Hematopoietic multipotent progenitor cell treated with erythropoietin and hydrocortisone succinate and interleukin-3 and kit ligand, for 17 days (in vitro differentiated cells): Measurements from ENCODE around the gene FAM227A.
"Not testable (repeated sequence)": the region's sequence is repeated elsewhere in the genome, so short reads cannot be mapped to it uniquely, and the experiment has no call there.

ENCODE experiments used
- DNase-seq: peaks from one replicate; pipeline ENCODE4 v3.0.0-alpha.2; 2015; ENCODE audit warnings: low spot score

Gene FAM227A

DNA sequence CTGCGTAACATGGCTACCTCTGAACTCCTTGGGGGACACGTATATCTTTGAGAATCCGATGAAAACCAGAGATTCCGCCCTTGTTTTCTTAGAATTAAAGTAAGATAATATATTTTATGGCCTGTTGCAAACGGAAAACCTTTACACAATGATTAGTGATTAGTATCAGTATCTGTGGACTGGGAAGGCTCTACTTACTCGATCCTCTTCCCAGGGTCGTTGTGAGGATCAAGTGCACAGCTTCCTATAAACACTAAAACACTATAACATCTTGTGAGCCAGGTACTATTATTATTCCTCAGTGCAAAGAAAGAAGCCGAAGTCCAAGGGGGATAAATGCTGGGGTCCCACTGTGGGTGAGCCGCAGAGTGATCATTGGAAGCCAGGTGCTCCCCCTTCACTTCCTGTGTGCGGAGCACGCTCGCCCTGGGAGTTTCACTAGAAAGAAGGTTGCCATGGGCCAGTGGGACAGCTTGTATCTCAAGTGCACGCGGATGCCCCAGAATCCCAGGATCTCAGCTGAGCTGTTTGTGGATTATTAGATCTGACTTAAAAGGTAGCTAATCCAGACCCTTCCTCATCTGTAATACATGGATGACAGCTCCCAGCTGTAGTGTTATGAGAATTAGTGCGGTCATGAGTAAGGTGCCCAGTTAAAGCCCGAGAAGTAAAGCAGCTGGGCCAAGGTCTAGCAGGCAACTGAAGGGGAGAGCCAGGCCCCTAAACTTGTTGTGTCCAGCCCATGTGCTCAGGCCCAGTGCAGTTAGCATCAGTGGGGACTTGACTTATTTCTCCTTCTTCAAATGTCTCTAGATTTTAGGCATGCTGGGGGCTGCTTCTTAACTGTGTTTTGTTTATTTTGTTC lies 1.1 kb upstream of the FAM227A start:
- peak; percentile 17 for DNase-seq

DNA sequence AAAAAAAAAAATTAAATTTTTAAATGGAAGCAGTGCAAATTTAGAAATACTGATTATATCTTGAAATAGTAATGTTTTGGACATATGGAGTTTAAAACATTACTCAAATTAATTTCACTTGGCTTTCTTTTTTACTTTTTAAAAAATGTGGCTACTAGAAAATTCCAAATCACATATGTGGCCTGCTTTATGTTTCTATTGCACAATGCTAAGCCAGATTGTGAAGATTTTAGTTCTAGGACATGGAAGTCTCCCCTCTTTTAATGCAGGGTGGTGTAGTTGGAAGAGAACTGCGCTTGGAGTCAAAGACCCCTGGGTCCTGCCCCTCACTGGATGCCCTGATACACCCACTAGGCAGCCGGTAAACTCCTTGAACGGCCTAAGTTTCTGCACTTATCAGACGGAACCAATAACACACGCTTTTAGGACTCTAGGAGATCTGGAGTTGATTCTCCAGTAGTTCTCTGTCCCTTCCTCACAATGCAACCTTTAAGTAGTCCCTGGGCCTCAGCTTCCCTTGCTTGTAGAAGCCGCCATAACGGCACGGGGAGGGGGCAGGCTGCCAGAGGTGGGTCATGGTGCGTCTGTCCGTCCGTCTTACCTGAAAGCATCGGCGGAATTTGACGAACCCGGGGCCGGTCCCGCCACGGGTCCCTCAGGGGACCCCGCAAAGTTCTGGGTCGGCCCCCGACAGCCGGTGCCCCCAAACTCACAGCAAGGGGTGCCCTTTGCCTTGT lies 505 bp downstream of the FAM227A start:
- no peak for DNase-seq

DNA sequence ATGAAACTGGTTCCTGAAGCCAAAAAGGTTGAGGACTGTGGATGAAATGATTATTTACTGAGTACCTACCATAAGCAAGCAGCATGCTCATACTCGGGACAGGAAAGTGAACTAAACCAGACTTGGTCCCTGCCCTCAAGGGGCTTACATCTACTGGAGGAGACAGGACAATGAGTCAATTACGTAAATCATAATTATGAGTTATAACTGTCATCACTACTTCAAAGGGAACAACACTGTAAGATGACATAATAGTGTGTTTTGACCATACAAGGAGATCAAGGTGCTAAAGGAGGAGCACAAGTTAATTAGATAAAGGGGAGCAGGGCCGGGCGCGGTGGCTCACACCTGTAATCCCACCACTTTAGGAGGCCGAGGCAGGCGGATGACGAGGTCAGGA lies 2.5 kb downstream of the FAM227A start:
- DNase-seq = no peak

DNA sequence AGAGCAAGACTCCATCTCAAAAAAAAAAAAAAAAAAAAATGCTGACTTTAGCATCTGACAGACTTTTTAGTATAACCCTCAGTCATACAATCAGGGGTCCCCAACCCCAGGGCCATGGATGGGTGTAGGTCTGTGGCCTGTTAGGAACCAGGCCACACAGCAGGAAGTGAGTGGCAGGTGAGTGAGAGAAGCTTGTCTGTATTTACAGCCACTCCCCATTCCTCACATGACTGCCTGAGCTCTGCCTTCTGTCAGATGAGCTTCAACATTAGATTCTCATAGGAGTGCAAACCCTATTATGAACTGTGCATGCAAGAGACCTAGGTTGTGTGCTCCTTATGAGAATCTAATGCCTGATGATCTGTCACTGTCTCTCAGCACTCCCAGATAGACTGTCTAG lies 3.3 kb downstream of the FAM227A start:
- no peak for DNase-seq

DNA sequence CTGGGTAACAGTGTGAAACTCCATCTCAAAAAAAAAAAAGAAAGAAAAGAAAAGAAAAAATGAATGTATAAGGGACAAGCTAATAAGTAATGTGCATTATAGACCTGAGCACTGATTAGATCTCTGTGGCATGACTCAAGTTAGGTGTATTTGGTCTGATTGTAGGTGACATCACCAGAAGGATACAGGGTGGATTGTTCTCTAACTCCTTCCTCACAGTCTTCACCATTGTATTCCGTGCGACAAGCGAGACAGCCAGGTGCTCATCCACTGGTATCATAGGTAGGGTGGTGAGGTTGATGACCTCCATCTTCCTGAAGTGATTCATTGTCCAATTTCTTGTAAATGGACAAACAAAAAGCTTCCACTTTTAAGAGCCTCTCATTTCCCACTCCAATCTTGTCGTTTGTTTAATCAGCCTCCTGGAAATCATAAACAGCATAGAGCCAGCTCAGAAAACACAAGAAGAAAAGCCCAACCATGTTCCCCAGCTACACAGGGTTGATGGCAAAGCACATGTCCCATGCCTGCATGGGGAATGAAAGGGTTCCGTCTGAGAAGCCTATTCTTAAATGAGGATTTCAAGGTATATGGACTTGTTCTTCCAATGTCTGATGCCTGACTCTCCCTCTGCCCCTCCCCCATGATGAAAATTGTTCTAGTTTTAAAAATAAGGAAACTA lies 6.2 kb downstream of the FAM227A start:
- no peak for DNase-seq

DNA sequence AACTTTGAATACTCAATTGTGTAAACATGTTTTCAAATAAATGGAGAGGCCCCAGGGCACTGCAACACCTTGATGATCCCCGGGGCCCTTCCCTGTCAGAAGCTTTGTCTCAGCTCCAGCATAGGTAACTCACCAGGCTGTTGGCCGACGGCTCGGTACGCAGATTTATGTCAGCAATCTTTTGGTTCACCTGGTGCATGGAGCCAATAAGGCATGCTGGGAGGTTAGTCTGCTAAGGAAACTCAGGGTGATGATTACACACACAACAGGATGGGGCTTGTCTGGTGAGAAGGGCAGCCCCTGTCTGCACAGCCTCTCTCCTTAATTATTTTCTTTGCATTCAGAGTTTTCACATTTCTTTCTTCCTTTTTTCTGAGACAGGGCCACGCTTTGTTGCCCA lies 10.8 kb downstream of the FAM227A start:
- DNase-seq = no peak

DNA sequence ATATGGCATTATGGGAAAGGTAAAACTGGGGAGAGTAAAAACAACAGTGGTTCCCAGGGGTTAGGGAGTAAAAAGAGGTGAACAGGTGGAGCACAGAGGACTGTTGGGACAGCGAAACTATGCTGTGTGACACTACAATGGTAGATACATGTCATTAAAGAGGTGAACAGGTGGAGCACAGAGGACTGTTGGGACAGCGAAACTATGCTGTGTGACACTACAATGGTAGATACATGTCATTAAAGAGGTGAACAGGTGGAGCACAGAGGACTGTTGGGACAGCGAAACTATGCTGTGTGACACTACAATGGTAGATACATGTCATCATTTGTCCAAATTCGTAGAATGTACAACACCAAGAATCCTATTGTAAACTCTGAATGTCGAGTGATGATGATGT lies 11.9 kb downstream of the FAM227A start:
- not testable (repeated sequence) for DNase-seq

DNA sequence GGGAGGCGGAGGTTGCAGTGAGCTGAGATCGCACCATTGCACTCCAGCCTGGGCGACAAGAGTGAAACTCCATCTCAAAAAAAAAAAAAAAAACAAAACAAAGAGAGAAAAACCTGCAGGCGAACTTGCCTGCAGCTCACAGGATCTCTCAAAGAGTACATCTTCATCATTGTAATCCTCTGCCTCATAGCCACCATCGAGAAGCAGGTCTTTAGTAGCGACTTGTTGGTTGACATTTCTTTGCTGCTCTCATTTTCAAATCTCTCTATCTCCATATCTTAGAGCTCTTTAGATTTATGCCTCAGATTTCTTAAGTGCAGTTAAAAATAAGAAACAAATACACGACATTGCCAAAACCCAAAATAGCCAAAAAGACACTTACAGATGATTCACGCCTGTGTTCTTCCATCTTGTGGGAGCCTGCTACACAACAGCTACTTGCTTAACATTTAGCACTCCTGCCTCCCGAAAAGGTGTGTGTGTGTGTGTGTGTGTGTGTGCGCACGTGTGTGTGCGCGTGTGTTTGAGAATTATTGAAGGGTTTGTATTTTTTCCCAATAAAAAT lies 14.6 kb downstream of the FAM227A start:
- no peak for DNase-seq

DNA sequence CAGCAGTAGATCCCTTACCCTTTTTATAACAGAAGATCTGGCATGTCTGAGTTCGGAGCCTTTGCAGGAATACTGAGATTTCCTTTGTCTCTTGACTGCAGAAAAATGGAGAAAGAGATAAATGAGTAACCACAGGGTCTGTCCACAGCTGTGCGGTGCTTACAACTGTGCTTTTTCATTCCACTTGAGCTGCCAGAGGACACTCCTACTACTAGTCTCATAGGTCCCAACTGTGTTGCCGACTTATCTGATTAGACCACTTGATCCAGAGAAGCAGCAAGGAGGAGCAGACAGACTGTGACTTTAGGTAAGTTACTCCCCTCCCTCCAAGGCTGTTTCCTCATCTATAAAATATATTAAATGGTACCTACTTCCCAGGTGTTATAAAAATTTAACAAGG lies 17.5 kb downstream of the FAM227A start:
- DNase-seq = no peak

DNA sequence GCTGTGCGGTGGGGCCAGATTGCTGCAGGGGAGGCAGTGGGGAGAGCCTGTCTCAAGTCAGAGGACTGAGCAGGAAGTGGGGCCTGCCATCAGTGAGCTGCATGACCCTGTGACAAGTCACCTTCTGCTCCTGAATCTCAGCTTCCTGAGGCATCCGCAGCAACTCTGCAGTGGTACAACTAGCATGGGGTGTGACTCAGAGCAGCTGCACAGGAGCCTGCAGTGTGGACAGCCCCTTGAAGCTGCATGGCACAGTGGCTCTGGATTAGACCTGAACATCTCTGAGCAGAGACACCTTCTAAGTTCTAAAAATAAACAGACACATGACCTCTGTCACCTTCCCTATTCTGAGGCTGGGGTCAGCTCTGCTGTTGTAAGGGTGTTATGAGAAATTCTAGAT lies 18.0 kb downstream of the FAM227A start:
- DNase-seq = no peak

DNA sequence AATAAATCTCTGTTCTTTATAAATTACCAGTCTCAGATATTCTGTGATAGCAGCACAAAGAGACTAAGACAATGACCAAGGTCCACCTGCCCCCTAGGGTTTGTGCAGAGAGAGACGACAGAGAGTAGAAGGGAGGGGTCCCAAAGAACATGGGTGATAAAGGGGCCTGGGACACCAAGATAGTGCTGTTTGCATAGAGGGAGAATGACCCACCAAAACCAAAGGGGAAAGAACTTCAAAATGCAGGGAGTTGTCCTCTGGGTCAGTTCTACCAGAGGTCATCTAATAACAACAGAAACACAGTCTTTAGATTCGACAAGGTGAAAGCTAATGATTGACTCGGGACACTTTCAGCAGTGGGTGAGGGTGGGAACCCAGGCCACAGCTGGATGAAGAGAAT lies 23.7 kb downstream of the FAM227A start:
- no peak for DNase-seq

DNA sequence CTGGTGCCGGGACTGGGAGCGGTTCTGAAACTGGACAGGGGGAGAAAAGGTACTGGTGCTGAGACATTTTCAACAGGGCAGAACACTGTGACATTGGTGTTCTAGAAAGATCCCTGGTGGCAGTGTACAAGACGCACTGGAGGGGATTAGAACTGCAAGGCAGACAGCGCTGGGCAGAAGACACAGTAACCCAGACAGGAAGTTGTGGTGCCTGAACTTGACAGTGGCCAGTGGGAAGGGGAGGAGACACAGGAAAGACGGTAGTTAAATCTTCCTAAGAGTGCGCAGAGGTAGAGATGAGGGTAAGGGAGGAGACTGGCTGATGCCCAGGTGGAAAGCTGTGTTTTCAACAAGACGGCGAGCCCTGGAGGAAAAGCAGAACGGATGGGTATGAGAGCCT lies 24.5 kb downstream of the FAM227A start:
- DNase-seq = no peak

DNA sequence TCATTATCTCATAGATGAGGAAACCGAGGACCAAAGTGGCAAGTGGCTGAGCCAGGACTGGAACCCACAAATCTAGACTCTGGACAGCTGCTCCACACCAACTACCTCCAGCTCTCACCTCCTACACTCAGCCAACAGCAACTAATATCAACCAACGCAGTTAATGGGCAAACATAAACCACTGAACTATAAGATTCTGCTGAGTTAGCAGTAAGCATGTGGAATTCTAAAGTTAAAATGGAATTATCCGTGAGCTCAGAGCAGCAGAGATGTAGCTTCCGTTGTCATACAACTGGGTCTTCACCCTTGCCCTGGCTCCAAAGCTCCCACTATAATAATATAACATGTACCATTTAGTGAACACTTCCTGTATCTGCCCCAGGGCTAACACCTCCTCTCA lies 27.1 kb downstream of the FAM227A start:
- no peak for DNase-seq

DNA sequence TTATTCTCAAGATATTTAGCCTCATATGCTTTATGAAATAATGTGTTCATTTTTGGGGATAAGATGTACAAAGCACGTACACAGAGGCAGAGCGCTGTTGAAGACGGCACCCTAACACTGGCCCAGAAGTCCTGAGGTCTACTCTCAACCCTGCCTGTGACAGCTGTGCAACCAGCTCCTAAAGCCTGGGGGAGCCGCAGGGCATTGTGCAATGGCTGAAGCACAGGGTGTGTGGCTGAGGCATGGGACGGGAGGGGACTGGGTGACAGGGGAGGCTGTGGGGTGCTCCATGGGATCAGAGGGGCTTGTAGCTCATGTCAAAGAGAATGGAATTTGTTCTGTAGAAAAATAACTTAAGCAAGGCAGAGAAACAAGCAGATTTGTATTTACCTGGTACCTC lies 27.7 kb downstream of the FAM227A start:
- no peak for DNase-seq

DNA sequence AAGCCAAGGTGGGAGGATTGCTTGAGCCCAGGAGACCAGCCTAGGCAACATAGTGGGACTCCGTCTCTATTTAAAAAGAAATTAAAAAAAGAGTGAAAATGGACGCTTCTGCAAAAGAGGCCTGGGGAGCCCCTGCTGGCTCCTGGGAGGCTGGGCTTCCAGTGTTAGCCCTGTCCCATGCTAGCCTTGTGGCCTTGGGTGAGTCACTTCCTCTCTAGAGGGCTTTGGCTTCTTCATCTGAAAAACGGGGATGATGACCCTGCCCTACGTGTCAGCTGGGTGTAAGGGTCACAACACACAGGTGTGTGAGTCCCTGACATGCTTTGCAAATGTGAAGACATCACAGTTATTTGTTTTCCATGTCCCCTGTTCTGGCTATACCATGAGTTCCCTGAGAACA lies 32.8 kb downstream of the FAM227A start:
- DNase-seq = no peak

DNA sequence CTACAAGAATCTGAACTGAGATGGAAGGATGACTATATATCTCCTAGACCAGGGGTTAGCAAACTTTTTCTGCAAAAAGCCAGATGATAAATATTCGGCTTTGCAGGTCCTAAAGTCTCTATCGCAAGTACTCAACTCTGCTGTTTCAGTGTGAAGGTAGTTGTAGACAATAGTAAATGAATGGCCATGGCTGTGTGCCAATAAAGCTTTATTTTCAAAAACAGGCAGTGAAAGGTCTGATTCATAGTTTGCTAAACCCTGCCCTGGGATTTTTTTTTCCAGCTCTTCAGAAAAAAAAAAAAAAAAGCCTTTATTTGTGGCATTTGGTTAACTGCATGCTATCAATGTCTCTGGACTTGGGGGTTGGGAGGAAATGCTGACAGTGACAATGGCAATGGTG lies 37.5 kb downstream of the FAM227A start:
- no peak for DNase-seq

DNA sequence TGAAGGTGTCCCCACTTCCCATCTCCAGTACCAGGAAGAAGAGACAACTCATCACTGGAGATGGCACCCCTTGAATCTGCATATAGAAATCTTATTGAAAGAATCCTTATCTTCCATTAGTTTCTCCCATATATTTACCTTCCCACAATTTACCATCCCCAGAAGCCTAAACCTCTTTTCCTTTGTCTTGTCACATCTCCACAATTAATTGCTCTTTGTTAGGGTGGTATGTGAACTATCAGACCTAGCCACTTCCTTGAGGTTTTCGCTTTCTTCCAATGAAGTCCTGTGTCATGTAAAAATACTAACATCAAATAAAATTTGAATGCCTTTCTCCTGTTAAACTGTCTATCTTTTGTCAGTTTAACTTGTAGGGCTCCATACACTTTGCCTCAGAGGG lies 37.9 kb downstream of the FAM227A start:
- DNase-seq = no peak

DNA sequence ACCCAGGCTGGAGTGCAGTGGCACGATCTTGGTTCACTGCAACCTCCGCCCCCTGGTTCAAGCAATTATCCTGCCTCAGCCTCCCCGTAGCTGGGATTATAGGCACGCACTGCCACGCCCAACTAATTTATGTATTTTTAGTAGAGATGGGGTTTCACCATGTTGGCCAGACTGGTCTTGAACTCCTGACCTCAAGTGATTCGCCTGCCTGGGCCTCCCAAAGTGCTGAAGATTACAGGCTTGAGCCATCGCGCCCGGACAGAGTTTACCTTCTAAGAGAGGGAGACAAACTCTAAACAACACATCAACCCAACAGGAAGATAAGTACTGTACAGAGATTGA lies 41.2 kb downstream of the FAM227A start:
- not testable (repeated sequence) for DNase-seq

DNA sequence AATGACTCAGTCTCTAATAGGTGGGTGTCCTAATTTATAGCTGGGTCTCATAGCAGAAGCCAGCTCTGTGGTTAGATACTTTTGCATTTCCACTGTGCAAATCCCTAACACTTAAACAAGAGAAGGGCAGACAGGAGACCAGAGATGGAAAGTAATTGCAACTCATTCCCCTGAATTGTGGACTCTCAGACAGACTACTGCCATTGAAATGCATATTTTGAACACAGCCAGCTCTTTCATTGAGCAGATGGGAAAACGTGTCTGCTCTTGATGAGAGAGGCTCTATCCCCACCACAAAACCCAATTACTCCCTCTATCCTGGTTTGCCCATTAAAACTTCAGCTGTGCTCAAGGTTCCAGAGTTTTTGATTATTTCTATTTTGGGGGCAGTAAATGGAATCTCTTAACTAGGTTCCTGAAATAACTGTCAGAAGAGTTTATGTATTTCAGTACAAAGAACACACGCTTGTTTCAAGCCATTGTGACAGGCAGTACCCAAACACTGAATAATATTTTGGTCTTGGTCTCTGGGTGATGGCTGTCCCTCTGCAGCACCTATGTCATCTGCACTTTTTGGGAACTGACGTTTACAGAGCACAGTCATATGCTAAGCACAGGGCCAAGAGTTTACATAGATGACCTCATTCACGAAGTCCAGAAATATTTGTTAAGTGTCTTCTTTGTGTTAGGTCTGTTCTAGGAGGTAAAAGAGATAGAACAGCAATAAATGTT lies 41.7 kb downstream of the FAM227A start:
- no peak for DNase-seq

DNA sequence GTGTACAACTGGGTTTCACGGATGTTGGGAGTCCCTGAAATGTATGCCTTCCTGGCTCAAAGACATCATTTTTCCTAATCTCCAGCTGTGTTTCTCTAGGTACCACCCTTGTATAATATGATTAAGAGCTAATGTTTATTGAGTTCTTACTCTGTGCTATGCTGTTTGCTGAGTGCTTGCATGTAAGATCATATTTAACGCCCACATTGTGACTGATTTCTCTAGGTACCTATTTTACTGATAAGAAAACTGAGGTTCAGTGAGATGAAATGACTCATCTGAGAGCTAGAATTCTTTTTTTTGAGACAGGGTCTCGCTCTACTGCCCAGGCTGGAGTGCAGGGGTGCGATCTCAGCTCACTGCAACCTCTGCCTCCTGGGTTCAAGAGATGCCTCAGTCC lies 42.6 kb downstream of the FAM227A start:
- DNase-seq = no peak

DNA sequence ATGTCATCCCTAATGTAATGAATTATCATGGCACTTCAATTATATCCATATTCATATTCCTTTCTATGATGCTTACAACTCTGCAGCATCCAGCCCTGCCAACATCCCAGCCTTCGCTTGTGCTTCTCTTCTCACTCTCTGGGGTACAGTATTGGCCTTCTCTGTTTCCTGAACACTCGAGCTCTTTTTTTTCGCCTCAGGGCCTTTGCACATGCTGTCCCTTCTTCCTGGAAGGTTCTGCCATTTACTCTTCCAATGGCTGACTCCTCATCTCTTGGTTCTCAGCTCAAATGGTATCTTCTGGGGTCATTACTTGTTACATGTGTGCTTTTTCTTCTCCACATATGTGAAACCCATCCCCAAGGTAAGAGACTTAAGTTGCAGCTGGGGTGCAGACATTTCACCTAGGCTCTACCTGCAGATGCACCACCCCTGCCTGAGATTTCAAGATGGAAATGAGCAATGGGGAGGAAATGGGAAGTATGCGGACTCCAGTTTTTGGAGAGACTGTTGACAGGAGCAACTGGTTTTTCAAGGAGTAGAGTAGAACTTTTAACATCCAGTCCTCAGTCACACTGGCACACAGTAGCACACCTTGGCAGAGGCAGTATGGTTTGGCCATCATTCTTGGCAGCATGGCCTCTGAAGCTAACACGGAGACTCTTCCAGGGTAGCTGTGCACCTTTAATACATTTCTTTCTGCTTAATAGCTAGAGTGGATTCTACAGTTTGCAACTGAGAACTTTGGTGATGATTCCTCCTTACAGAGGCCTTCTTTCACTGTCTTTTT lies 43.8 kb downstream of the FAM227A start:
- DNase-seq = no peak
